Ishikawa (cell line): ENCODE data around the gene NEGR1.

ENCODE experiments used
- CEBPB ChIP-seq: IDR thresholded peaks from 2 replicates; pipeline ENCODE4 v1.6.1; 2012
- CREB1 ChIP-seq: IDR thresholded peaks from 2 replicates; pipeline ENCODE4 v1.6.1; 2012; ENCODE audit warnings: low read depth
- EGR1 ChIP-seq: IDR thresholded peaks from 2 replicates; pipeline ENCODE4 v1.6.1; 2012
- EP300 ChIP-seq: IDR thresholded peaks from 2 replicates; pipeline ENCODE4 v1.6.1; 2012; ENCODE audit warnings: borderline replicate concordance
- FOXM1 ChIP-seq: IDR thresholded peaks from 2 replicates; pipeline ENCODE4 v1.6.1; 2012; ENCODE audit warnings: low read depth, borderline replicate concordance
- NFIC ChIP-seq: IDR thresholded peaks from 2 replicates; pipeline ENCODE4 v1.6.1; 2012
- RAD21 ChIP-seq: IDR thresholded peaks from 2 replicates; pipeline ENCODE4 v1.6.1; 2012; ENCODE audit warnings: low read depth
- TAF1 ChIP-seq: IDR thresholded peaks from 2 replicates; pipeline ENCODE4 v1.6.1; 2012; ENCODE audit warnings: low read depth, mild to moderate bottlenecking
- TCF12 ChIP-seq: IDR thresholded peaks from 2 replicates; pipeline ENCODE4 v1.6.1; 2012; ENCODE audit warnings: low read depth
- TEAD4 ChIP-seq: IDR thresholded peaks from 2 replicates; pipeline ENCODE4 v1.6.1; 2012
- YY1 ChIP-seq: IDR thresholded peaks from 2 replicates; pipeline ENCODE4 v1.6.1; 2012; ENCODE audit warnings: low read depth
- ZBTB7A ChIP-seq: IDR thresholded peaks from 2 replicates; pipeline ENCODE4 v1.6.1; 2012; ENCODE audit warnings: low read depth
- TF ChIP-seq, protein P1 (sequence below): IDR thresholded peaks from 2 replicates; pipeline ENCODE4 v1.6.1; 2012; ENCODE audit warnings: low read depth, mild to moderate bottlenecking
- TF ChIP-seq, protein P2 (sequence below): IDR thresholded peaks from 2 replicates; pipeline ENCODE4 v1.6.1; 2012
- TF ChIP-seq, protein P3 (sequence below): IDR thresholded peaks from 2 replicates; pipeline ENCODE4 v1.6.1; 2012

Gene NEGR1

DNA sequence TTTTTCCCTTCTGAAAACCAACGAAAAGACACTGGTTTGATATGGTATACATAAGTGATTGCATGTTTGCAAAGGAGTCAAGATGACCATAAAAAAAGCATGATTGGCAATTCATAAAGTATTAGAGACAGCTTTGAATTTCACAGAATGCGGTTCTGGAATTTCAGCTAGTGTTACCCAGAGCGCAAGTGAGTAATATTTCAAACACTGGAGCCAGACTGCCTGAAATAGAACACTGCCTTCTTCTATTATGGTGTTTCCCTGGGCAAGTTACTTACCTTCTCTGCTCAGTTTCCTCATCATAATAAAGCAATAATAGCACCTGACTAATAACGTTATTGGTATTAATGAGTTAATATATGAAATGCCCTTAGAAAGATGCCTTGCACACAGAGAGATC lies 54.7 kb downstream of the NEGR1 start:
- TF ChIP-seq CREB1 (no peak), NFIC (no peak), CEBPB (no peak), YY1 (no peak), FOXM1 (no peak), TEAD4 (no peak), ZBTB7A (no peak), TAF1 (no peak), EGR1 (no peak), EP300 (no peak), RAD21 (no peak), TCF12 (no peak)
- TF ChIP-seq, protein P1, sequence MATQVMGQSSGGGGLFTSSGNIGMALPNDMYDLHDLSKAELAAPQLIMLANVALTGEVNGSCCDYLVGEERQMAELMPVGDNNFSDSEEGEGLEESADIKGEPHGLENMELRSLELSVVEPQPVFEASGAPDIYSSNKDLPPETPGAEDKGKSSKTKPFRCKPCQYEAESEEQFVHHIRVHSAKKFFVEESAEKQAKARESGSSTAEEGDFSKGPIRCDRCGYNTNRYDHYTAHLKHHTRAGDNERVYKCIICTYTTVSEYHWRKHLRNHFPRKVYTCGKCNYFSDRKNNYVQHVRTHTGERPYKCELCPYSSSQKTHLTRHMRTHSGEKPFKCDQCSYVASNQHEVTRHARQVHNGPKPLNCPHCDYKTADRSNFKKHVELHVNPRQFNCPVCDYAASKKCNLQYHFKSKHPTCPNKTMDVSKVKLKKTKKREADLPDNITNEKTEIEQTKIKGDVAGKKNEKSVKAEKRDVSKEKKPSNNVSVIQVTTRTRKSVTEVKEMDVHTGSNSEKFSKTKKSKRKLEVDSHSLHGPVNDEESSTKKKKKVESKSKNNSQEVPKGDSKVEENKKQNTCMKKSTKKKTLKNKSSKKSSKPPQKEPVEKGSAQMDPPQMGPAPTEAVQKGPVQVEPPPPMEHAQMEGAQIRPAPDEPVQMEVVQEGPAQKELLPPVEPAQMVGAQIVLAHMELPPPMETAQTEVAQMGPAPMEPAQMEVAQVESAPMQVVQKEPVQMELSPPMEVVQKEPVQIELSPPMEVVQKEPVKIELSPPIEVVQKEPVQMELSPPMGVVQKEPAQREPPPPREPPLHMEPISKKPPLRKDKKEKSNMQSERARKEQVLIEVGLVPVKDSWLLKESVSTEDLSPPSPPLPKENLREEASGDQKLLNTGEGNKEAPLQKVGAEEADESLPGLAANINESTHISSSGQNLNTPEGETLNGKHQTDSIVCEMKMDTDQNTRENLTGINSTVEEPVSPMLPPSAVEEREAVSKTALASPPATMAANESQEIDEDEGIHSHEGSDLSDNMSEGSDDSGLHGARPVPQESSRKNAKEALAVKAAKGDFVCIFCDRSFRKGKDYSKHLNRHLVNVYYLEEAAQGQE, result no peak
- TF ChIP-seq, protein P2, sequence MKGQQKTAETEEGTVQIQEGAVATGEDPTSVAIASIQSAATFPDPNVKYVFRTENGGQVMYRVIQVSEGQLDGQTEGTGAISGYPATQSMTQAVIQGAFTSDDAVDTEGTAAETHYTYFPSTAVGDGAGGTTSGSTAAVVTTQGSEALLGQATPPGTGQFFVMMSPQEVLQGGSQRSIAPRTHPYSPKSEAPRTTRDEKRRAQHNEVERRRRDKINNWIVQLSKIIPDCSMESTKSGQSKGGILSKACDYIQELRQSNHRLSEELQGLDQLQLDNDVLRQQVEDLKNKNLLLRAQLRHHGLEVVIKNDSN, result no peak
- TF ChIP-seq, protein P3, sequence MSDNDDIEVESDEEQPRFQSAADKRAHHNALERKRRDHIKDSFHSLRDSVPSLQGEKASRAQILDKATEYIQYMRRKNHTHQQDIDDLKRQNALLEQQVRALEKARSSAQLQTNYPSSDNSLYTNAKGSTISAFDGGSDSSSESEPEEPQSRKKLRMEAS, result no peak

DNA sequence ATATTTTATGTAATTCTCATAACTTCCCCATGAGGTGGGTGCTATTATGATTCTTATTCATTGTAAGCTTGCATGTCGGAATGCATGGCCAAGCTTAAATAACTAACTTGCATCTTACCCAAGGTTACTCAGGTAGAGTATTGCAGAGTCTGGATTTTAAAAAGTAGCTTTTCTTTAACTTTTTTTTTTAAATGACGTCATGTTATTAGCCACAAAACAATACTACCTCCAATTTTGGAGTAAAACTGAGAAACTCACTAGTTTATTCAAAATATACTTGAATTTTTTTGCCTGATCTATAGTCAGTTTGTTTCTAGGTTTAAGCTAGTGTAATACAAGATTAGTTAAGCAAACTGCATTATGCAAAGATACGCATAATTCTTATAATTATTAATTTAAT lies 57.8 kb downstream of the NEGR1 start:
- no peak for TF ChIP-seq FOXM1
- no peak for TF ChIP-seq EP300
- TF ChIP-seq NFIC, result no peak
- no peak for TF ChIP-seq ZBTB7A
- TF ChIP-seq EGR1, result no peak
- TF ChIP-seq, protein P2, result no peak
- TF ChIP-seq, protein P3, result no peak
- no peak for TF ChIP-seq CREB1
- TF ChIP-seq CEBPB, result no peak
- no peak for TF ChIP-seq YY1
- no peak for TF ChIP-seq TEAD4
- no peak for TF ChIP-seq TAF1
- TF ChIP-seq, protein P1, result no peak
- no peak for TF ChIP-seq TCF12

DNA sequence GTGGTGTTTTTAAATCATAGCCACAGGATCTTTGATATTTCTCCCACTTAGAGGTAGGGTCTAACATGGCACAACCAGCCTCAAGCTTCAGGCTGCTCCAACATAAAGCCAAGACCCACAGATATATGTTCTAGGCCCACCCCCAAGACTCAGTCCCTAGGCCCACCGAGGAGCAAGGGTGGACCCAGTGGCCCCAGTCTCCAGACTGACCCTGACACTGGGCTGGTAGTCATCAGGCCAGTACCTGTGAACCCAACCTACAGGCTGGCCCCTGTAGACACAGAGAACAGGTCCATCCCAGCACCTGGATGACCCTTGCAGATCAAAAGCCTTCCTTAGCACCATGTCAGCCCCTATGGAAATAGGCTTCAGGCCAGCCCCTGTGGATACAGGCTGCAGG lies 60.5 kb downstream of the NEGR1 start:
- TF ChIP-seq FOXM1 (no peak), TCF12 (no peak), CEBPB (no peak), YY1 (no peak), EP300 (no peak), TEAD4 (no peak), NFIC (no peak), RAD21 (no peak), EGR1 (no peak), CREB1 (no peak), TAF1 (no peak), ZBTB7A (no peak)
- TF ChIP-seq, protein P1, result no peak
- TF ChIP-seq, protein P3, result no peak
- TF ChIP-seq, protein P2, result no peak
